GM21526 (cell line): ENCODE results near the gene TOE1.
"Not testable (repeated sequence)": the region's sequence is repeated elsewhere in the genome, so short reads cannot be mapped to it uniquely, and the experiment has no call there.

Experiments
- ATAC-seq: cut with Tn5 transposase; IDR thresholded peaks from one replicate; pipeline ENCODE4 v1.9.1; 2021; ENCODE audit warnings: moderate library complexity; ENCODE audit not compliant: unreplicated experiment, low FRiP score

TOE1 gene

GRCh38 chr1:45353685-45354084, 13.7 kb downstream of the TOE1 start:
- no peak for ATAC-seq

GRCh38 chr1:45354838-45355237, 14.9 kb downstream of the TOE1 start:
- no peak for ATAC-seq

- no peak for ATAC-seq
Observed at GRCh38 chr1:45355683-45356082, 15.7 kb downstream of the TOE1 start.

GRCh38 chr1:45356186-45356585, 16.2 kb downstream of the TOE1 start:
- ATAC-seq = no peak

- no peak for ATAC-seq
Observed at GRCh38 chr1:45359882-45360513, 20.0 kb downstream of the TOE1 start.

- not testable (repeated sequence) for ATAC-seq
Observed at GRCh38 chr1:45360981-45361380, 21.0 kb downstream of the TOE1 start.

GRCh38 chr1:45364294-45364693, 24.3 kb downstream of the TOE1 start:
- ATAC-seq = no peak

- ATAC-seq = no peak
Observed at GRCh38 chr1:45365051-45365450, 25.1 kb downstream of the TOE1 start.

GRCh38 chr1:45370575-45370974, 30.6 kb downstream of the TOE1 start:
- peak; percentile 62 for ATAC-seq

- ATAC-seq = no peak
Observed at GRCh38 chr1:45373573-45373972, 33.6 kb downstream of the TOE1 start.

GRCh38 chr1:45375104-45376090, 35.4 kb downstream of the TOE1 start:
- ATAC-seq = no peak

GRCh38 chr1:45378184-45378583, 38.2 kb downstream of the TOE1 start:
- no peak for ATAC-seq

GRCh38 chr1:45379524-45379923, 39.6 kb downstream of the TOE1 start:
- no peak for ATAC-seq

GRCh38 chr1:45380125-45380524, 40.2 kb downstream of the TOE1 start:
- ATAC-seq = no peak

- no peak for ATAC-seq
Observed at GRCh38 chr1:45380730-45381129, 40.8 kb downstream of the TOE1 start.

- ATAC-seq = no peak
Observed at GRCh38 chr1:45381243-45381642, 41.3 kb downstream of the TOE1 start.

GRCh38 chr1:45383191-45383590, 43.2 kb downstream of the TOE1 start:
- no peak for ATAC-seq

- ATAC-seq = not testable (repeated sequence)
Observed at GRCh38 chr1:45384213-45384612, 44.2 kb downstream of the TOE1 start.

GRCh38 chr1:45385302-45385701, 45.3 kb downstream of the TOE1 start:
- ATAC-seq = no peak

- no peak for ATAC-seq
Observed at GRCh38 chr1:45386219-45386618, 46.2 kb downstream of the TOE1 start.
